PC-3 (cell line): ENCODE results near the gene NVL. TPM values are rescaled to one million over a fixed set of nuclear protein-coding genes. Genes with fewer than 3 reads are reported as not detected.

Source experiments
- ATAC-seq: fragments of 200-7000 bp; cut with Tn5 transposase; 2 replicates; pipeline ENCODE4 v1.9.1; 2020; ENCODE audit warnings: mild to moderate bottlenecking, moderate library complexity
- BruUV-seq: library from RNA; stranded (reverse); fragments of 400-500 nt; replicated peaks from 2 replicates; lab custom pipeline; 2021; lab: Mats Ljungman, UMichigan
- CTCF ChIA-PET: fragments of 300-600 bp; sonication (Branson Sonifier 250); formaldehyde crosslinking; loops from one replicate; lab custom pipeline; 2022; ENCODE audit warnings: antibody characterized with exemption; lab: Charles Lee
- POLR2A ChIA-PET: fragments of 300-600 bp; sonication (Branson Sonifier 250); formaldehyde crosslinking; loops from one replicate; lab custom pipeline; 2022; ENCODE audit warnings: antibody characterized with exemption; ENCODE audit not compliant: unreplicated experiment; lab: Charles Lee
- DNase-seq: peaks from one replicate; pipeline ENCODE4 v3.0.0-alpha.2; 2015
- H2AFZ ChIP-seq: fragments of 300-600 bp; sonication (generic); 2 replicates; pipeline ENCODE4 v1.6.0; 2016; ENCODE audit warnings: antibody characterized with exemption, low read length
- H3F3A ChIP-seq: fragments of 300-600 bp; sonication (generic); one replicate; pipeline ENCODE4 v1.6.0; 2017; ENCODE audit warnings: antibody characterized with exemption, low read length, control low read depth, mild to moderate bottlenecking; ENCODE audit not compliant: unreplicated experiment
- H3K27ac ChIP-seq: fragments of 300-600 bp; sonication (generic); 2 replicates; pipeline ENCODE4 v1.5.1; 2016; ENCODE audit warnings: mild to moderate bottlenecking, low read length
- H3K27me3 ChIP-seq: fragments of 300-600 bp; sonication (generic); 2 replicates; pipeline ENCODE4 v1.6.1; 2016; ENCODE audit warnings: low read length, mixed read lengths
- H3K36me3 ChIP-seq: fragments of 300-600 bp; sonication (generic); 2 replicates; pipeline ENCODE4 v1.6.1; 2016; ENCODE audit warnings: low read depth, mixed run types, low read length, mixed read lengths
- H3K4me1 ChIP-seq: fragments of 300-600 bp; sonication (generic); 2 replicates; pipeline ENCODE4 v1.5.1; 2016; ENCODE audit warnings: low read length; ENCODE audit not compliant: insufficient read depth
- H3K4me2 ChIP-seq: fragments of 300-600 bp; sonication (generic); 2 replicates; pipeline ENCODE4 v1.6.0; 2016; ENCODE audit warnings: low read length
- H3K4me3 ChIP-seq: fragments of 300-600 bp; sonication (generic); 2 replicates; pipeline ENCODE4 v1.5.1; 2016; ENCODE audit warnings: mild to moderate bottlenecking, low read length, mixed read lengths
- H3K79me2 ChIP-seq: fragments of 300-600 bp; sonication (generic); 2 replicates; pipeline ENCODE4 v1.6.1; 2017; ENCODE audit warnings: low read length, mixed read lengths
- H3K9ac ChIP-seq: fragments of 300-600 bp; sonication (generic); 2 replicates; pipeline ENCODE4 v1.6.0; 2016; ENCODE audit warnings: mild to moderate bottlenecking, low read length
- H3K9me2 ChIP-seq: fragments of 300-600 bp; sonication (generic); replicated peaks from 2 replicates; pipeline ENCODE4 v1.6.1; 2016; ENCODE audit warnings: mixed run types, low read length, mixed read lengths
- H3K9me3 ChIP-seq: fragments of 300-600 bp; sonication (generic); 2 replicates; pipeline ENCODE4 v1.6.1; 2016; ENCODE audit warnings: low read length, mixed read lengths
- H4K20me1 ChIP-seq: fragments of 300-600 bp; sonication (generic); 2 replicates; pipeline ENCODE4 v1.6.1; 2016; ENCODE audit warnings: low read length, mixed read lengths
- CTCF ChIP-seq: fragments of 300-600 bp; sonication (generic); conservative IDR thresholded peaks from 2 replicates; pipeline ENCODE4 v1.5.1; 2017; ENCODE audit warnings: antibody characterized with exemption, low read depth, mild to moderate bottlenecking, low read length
- EZH2 ChIP-seq: fragments of 300-600 bp; sonication (generic); IDR thresholded peaks from one replicate; pipeline ENCODE4 v1.6.1; 2017; ENCODE audit warnings: antibody characterized with exemption, mild to moderate bottlenecking, low read length; ENCODE audit not compliant: unreplicated experiment
- EZH2phosphoT487 ChIP-seq: fragments of 300-600 bp; sonication (generic); IDR thresholded peaks from 2 replicates; pipeline ENCODE4 v1.6.1; 2018; ENCODE audit warnings: mild to moderate bottlenecking, antibody characterized with exemption, low read length, borderline replicate concordance
- intact Hi-C: fragments of 100-400 bp; cut with micrococcal nuclease; formaldehyde crosslinking; loops from 2 replicates; pipeline ENCODE4 v1.9.0; 2023
- total RNA-seq: library from RNA; depleted of rRNA; stranded (reverse); fragments of >200 nt; gene quantifications from 2 replicates; pipeline ENCODE4 v1.2.3, GENCODE V29; 2014

The NVL gene
- total RNA-seq, 1 experiment from 2014 or later: 37.1 TPM

GRCh38 chr1:224333939-224334786, 4.2 kb upstream of the NVL start:
- Histone ChIP-seq H3F3A (no peaks in the 10 kb centered on the region), H3K4me2 (peak overlapping the region; percentile 70), H2AFZ (peak overlapping the region; percentile 42), H3K4me3 (peak overlapping the region; percentile 26; the same call in 1 of the 2 replicates), H3K27ac (peak overlapping the region; percentile 11; the same call in 1 of the 2 replicates), H3K9ac (0 out of 2 replicates have a peak overlapping the region, but pooled peaks have one; percentile 6), H4K20me1 (no peaks in the 10 kb centered on the region), H3K9me2 (no peaks in the 10 kb centered on the region), H3K4me1 (peaks cover 21% of the 10 kb centered on the region), H3K27me3 (no peaks in the 10 kb centered on the region), H3K9me3 (no peaks in the 10 kb centered on the region), H3K36me3 (no peaks in the 10 kb centered on the region), H3K79me2 (peaks cover 9% of the 10 kb centered on the region)
- ChIA-PET CTCF (interaction anchor here (0.5 kb wide), 1 partner anchor 123 kb away, joined by 8 read pairs; no protein-coding TSS in a partner anchor), POLR2A (interaction anchor here (0.6 kb wide), 1 partner anchor 490 kb away, joined by 11 read pairs; no protein-coding TSS in a partner anchor)
- intact Hi-C loops: loop anchor here (1.0 to 5.0 kb wide), 4 partner anchors 57 to 218 kb away; no protein-coding TSS in a partner anchor
- BruUV-seq: no TSS peak
- ATAC-seq (peak; percentile 15; the same call in 1 of the 2 replicates), DNase-seq (peak; percentile 52)
- no peak for TF ChIP-seq EZH2
- no peak for TF ChIP-seq CTCF
- TF ChIP-seq EZH2phosphoT487: no peak

GRCh38 chr1:224333309-224333926, 3.4 kb upstream of the NVL start:
- Histone ChIP-seq H3K9me3 (no peaks in the 10 kb centered on the region), H3K4me3 (peak overlapping the region; percentile 26; the same call in 1 of the 2 replicates), H3K36me3 (no peaks in the 10 kb centered on the region), H3K9ac (0 out of 2 replicates have a peak overlapping the region, but pooled peaks have one; percentile 6), H3K4me2 (peak overlapping the region; percentile 70), H4K20me1 (no peaks in the 10 kb centered on the region), H3K4me1 (peaks cover 25% of the 10 kb centered on the region), H3K27ac (0 out of 2 replicates have a peak overlapping the region, but pooled peaks have one; percentile 2), H3K9me2 (no peaks in the 10 kb centered on the region), H2AFZ (peak overlapping the region; percentile 20; the same call in 1 of the 2 replicates), H3F3A (no peaks in the 10 kb centered on the region), H3K27me3 (no peaks in the 10 kb centered on the region), H3K79me2 (peaks cover 16% of the 10 kb centered on the region)
- ATAC-seq (peak; percentile 42), DNase-seq (peak; percentile 86)
- ChIA-PET CTCF (interaction anchor here (0.5 to 0.6 kb wide), 2 partner anchors 124 to 267 kb away, joined by 7 to 8 read pairs; no protein-coding TSS in a partner anchor), POLR2A (no interaction called here)
- intact Hi-C loops: loop anchor here (1.0 to 5.0 kb wide), 4 partner anchors 57 to 217 kb away; no protein-coding TSS in a partner anchor
- no TSS peak for BruUV-seq
- TF ChIP-seq EZH2phosphoT487 (no peak), EZH2 (no peak), CTCF (peak; percentile 96)
